ENCODE data around the gene FAM118B. TPM values are rescaled to one million over a fixed set of nuclear protein-coding genes. Genes with fewer than 3 reads are reported as not detected.

Gene FAM118B
- total RNA-seq, 4 donors from 2014 or later: 7.6 to 11.1 (median 8.6) TPM

DNA sequence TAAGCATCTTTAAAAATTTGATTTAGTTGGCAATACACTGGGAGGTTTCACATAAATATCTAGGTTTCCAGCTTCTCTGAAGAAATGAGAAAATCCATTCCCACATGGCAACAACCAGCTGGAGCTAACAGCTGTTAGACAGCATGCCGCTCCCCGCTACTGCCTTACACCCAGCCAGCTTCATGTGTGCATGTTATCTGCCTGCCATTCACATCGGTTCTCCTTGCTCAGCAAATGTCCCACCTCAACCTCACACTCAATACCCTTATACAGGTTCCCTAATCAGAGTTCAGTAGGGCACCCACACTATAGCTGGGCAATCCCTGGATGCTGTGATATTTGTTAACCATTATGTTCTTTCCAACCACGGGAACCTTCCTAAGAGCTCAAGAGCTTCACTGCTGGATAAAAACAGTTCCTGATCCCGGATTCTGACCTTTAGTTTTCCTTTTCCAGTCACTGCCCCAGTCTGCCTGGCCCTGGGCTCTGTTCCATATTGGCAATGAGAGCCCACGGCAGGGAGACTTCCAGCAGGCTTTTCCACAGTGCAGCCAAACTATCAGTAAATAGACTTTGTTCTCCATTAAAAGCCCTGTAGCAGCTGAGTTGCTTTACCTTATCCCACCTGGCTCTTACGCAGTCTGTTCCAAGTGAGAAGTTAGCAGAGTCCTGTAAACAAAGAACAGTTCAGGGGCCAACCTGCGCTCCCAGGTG is 8.8 kb upstream of the FAM118B start:
- no peaks in the 10 kb centered on the region for H3K4me1 ChIP-seq
- no peaks in the 10 kb centered on the region for H3K9me3 ChIP-seq
- no peak for DNase-seq (ENCODE audit: low spot score in 2 of 2)
- 82% methylated on average over 8 of the region's 8 CpGs for WGBS
- no peak overlapping the region for H3K4me3 ChIP-seq
- no peaks in the 10 kb centered on the region for H3K27me3 ChIP-seq
- peaks cover 83% of the 10 kb centered on the region for H3K36me3 ChIP-seq
- TF ChIP-seq CTCF (IDR thresholded peaks at IDR 0.05) (no peak), EP300 (IDR thresholded peaks at IDR 0.05) (no peak), POLR2A (IDR thresholded peaks at IDR 0.05) (no peak), POLR2AphosphoS5 (IDR thresholded peaks at IDR 0.05) (no peak)
- H3K27ac ChIP-seq: no peak overlapping the region

DNA sequence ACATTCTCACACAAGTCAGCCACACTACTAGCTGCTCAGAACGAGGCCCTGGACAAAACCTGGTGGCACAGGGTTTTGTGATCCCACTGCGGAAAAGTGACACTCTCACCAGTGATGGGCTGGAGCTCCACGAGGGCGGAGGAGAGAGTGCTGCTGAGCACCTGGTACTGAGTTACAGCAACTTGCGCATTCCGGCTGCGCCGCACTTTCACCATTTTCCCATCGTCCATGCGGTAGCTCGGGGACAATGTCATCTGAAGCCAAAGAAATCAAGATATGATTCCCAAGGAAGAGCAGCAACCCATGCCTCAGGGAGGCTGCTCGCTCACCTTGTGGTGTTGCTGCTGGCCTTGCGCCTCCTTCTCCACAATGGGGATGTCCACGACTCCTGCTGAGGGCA is 6.2 kb upstream of the FAM118B start:
- peaks cover 74% of the 10 kb centered on the region for H3K36me3 ChIP-seq

GRCh38 chr11:126207896-126208295 is 3.7 kb upstream of the FAM118B start:
- Histone ChIP-seq H3K36me3 (peaks cover 49% of the 10 kb centered on the region), H3K4me3 (no peak overlapping the region), H3K27me3 (no peaks in the 10 kb centered on the region), H3K27ac (no peak overlapping the region), H3K9me3 (no peaks in the 10 kb centered on the region), H3K4me1 (peaks cover 19% of the 10 kb centered on the region)
- no peak for DNase-seq (ENCODE audit: low spot score in 2 of 2)
- no peak for TF ChIP-seq CTCF (IDR thresholded peaks at IDR 0.05)
- TF ChIP-seq POLR2A (IDR thresholded peaks at IDR 0.05): no peak
- TF ChIP-seq EP300 (IDR thresholded peaks at IDR 0.05): no peak
- TF ChIP-seq POLR2AphosphoS5 (IDR thresholded peaks at IDR 0.05): no peak
- 91% methylated on average over 2 of the region's 2 CpGs for WGBS

More for the DNA sequence above, 6.2 kb upstream of the FAM118B start:
- no peak for DNase-seq (ENCODE audit: low spot score in 2 of 2)
- TF ChIP-seq POLR2AphosphoS5 (IDR thresholded peaks at IDR 0.05) (no peak), CTCF (IDR thresholded peaks at IDR 0.05) (no peak), POLR2A (IDR thresholded peaks at IDR 0.05) (no peak), EP300 (IDR thresholded peaks at IDR 0.05) (no peak)
- H3K27ac ChIP-seq: no peak overlapping the region
- H3K27me3 ChIP-seq: no peaks in the 10 kb centered on the region
- no peaks in the 10 kb centered on the region for H3K9me3 ChIP-seq
- no peak overlapping the region for H3K4me3 ChIP-seq
- 95% methylated on average over 11 of the region's 14 CpGs for WGBS
- H3K4me1 ChIP-seq: peaks cover 2% of the 10 kb centered on the region

GRCh38 chr11:126210871-126211235 is 729 bp upstream of the FAM118B start:
- DNase-seq (ENCODE audit: low spot score in 2 of 2): no peak
- TF ChIP-seq POLR2A (IDR thresholded peaks at IDR 0.05) (no peak), EP300 (IDR thresholded peaks at IDR 0.05) (no peak), POLR2AphosphoS5 (IDR thresholded peaks at IDR 0.05) (no peak), CTCF (IDR thresholded peaks at IDR 0.05) (no peak)
- peak overlapping the region; percentile 88 for H3K4me3 ChIP-seq
- WGBS: 3% methylated on average over 20 of the region's 20 CpGs
- H3K27me3 ChIP-seq: no peaks in the 10 kb centered on the region
- H3K27ac ChIP-seq: peak overlapping the region; percentile 71
- peaks cover 28% of the 10 kb centered on the region for H3K4me1 ChIP-seq
- H3K9me3 ChIP-seq: no peaks in the 10 kb centered on the region
- peaks cover 19% of the 10 kb centered on the region for H3K36me3 ChIP-seq

DNA sequence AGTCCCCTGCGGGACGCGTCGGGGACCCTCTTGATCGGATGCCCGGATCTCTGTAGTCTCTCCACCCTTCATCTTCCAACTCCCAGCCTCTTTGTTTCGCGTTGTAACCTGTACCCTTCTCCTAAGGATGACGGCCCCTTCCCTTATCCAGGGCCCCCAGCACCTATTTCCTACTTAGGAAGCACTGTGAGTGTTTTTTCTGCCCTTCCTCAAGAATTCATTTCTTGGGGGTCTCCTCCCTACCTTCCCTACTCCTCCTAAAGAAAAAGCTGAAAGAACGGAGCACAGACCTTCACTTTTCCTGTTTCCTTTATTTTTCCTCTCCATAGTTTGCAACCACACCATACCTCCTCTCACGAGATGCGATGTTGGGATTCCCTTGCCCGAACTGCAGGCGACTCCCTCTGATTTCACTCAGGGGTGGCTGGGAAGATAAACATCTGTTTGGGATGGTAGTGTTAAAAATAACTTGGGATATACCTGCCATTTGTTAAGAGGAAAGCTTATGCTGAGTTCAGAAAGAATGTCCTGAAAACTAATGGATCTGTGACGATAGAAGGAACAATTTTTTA is 593 bp downstream of the FAM118B start:
- H3K4me3 ChIP-seq: peak overlapping the region; percentile 88
- peaks cover 15% of the 10 kb centered on the region for H3K36me3 ChIP-seq
- peaks cover 28% of the 10 kb centered on the region for H3K4me1 ChIP-seq
- no peak overlapping the region for H3K27ac ChIP-seq
- no peaks in the 10 kb centered on the region for H3K9me3 ChIP-seq
- no peak for DNase-seq (ENCODE audit: low spot score in 2 of 2)
- TF ChIP-seq EP300 (IDR thresholded peaks at IDR 0.05) (no peak), POLR2A (IDR thresholded peaks at IDR 0.05) (no peak), CTCF (IDR thresholded peaks at IDR 0.05) (no peak), POLR2AphosphoS5 (IDR thresholded peaks at IDR 0.05) (no peak)
- H3K27me3 ChIP-seq: no peaks in the 10 kb centered on the region
- WGBS: 2% methylated on average over 15 of the region's 15 CpGs
